GM12892 (cell line): ENCODE measurements around the gene QDPR.
"Not testable (repeated sequence)": the region's sequence is repeated elsewhere in the genome, so short reads cannot be mapped to it uniquely, and the experiment has no call there.

ENCODE experiments used
- DNase-seq: peaks from one replicate; pipeline ENCODE4 v3.0.0; 2011; ENCODE audit not compliant: insufficient read length
- FAIRE-seq: peaks from 2 replicates; lab custom pipeline; 2011; peaks lifted over from hg19 to GRCh38; lab: Jason Lieb, UNC
- POLR2A ChIP-seq: IDR thresholded peaks from 2 replicates; pipeline ENCODE4 v1.6.1; 2011; ENCODE audit warnings: low read depth, low read length, control low read depth
- POLR2AphosphoS5 ChIP-seq: IDR thresholded peaks from 2 replicates; pipeline ENCODE4 v1.6.1; 2011; ENCODE audit warnings: low read depth, low read length, control low read depth
- TAF1 ChIP-seq: IDR thresholded peaks from 2 replicates; pipeline ENCODE4 v1.6.1; 2011; ENCODE audit warnings: low read depth, mild to moderate bottlenecking, control low read depth, low read length, borderline replicate concordance

QDPR gene

GRCh38 chr4:17477774-17478472 lies 34.0 kb downstream of the QDPR start:
- no peak for DNase-seq
- no peak for FAIRE-seq
- TF ChIP-seq POLR2AphosphoS5 = no peak
- no peak for TF ChIP-seq POLR2A
- no peak for TF ChIP-seq TAF1

GRCh38 chr4:17476853-17477252 lies 35.0 kb downstream of the QDPR start:
- no peak for FAIRE-seq
- TF ChIP-seq POLR2AphosphoS5 = no peak
- no peak for TF ChIP-seq TAF1
- TF ChIP-seq POLR2A = no peak
- DNase-seq = no peak

- no peak for DNase-seq
- no peak for FAIRE-seq
- no peak for TF ChIP-seq POLR2AphosphoS5
- no peak for TF ChIP-seq POLR2A
These were observed 36.4 kb downstream of the QDPR start for GRCh38 chr4:17475481-17475880.

- FAIRE-seq (no peak), DNase-seq (no peak)
- TF ChIP-seq POLR2AphosphoS5 (no peak), TAF1 (no peak), POLR2A (no peak)
These were observed 41.8 kb downstream of the QDPR start for GRCh38 chr4:17469931-17470674.

- no peak for FAIRE-seq
- no peak for DNase-seq
- TF ChIP-seq POLR2AphosphoS5 (no peak), POLR2A (no peak), TAF1 (no peak)
These were observed 43.2 kb downstream of the QDPR start for GRCh38 chr4:17468619-17469221.

- FAIRE-seq = no peak
- TF ChIP-seq POLR2A = no peak
- no peak for TF ChIP-seq TAF1
- TF ChIP-seq POLR2AphosphoS5 = no peak
- DNase-seq = no peak
These were observed 48.3 kb downstream of the QDPR start for GRCh38 chr4:17463606-17464005.

- TF ChIP-seq TAF1 (no peak), POLR2A (no peak), POLR2AphosphoS5 (no peak)
- DNase-seq = no peak
- no peak for FAIRE-seq
These were observed 61.6 kb downstream of the QDPR start for GRCh38 chr4:17450269-17450804.

GRCh38 chr4:17448689-17449088 lies 63.2 kb downstream of the QDPR start:
- no peak for TF ChIP-seq POLR2AphosphoS5
- no peak for TF ChIP-seq TAF1
- no peak for TF ChIP-seq POLR2A
- no peak for FAIRE-seq
- DNase-seq = no peak

GRCh38 chr4:17447675-17448298 lies 64.1 kb downstream of the QDPR start:
- FAIRE-seq (peak; percentile 89), DNase-seq (no peak)
- TF ChIP-seq TAF1 (no peak), POLR2A (no peak), POLR2AphosphoS5 (no peak)

- DNase-seq (no peak), FAIRE-seq (no peak)
- TF ChIP-seq POLR2A (no peak), TAF1 (no peak), POLR2AphosphoS5 (no peak)
These were observed 64.8 kb downstream of the QDPR start for GRCh38 chr4:17447056-17447455.

- not testable (repeated sequence) for DNase-seq, FAIRE-seq
These were observed 69.4 kb downstream of the QDPR start for GRCh38 chr4:17442477-17442876.

- TF ChIP-seq TAF1 = no peak
- TF ChIP-seq POLR2A = no peak
- no peak for TF ChIP-seq POLR2AphosphoS5
- FAIRE-seq = no peak
- DNase-seq = no peak
These were observed 74.5 kb downstream of the QDPR start for GRCh38 chr4:17437396-17437795.
